Heart right ventricle (tissue), 16 donors: ENCODE results near the gene TVP23A. TPM values are rescaled to one million over a fixed set of nuclear protein-coding genes. Genes with fewer than 3 reads are reported as not detected.

Source experiments
- ATAC-seq, 8 donors: fragments of 200-7000 bp; cut with Tn5 transposase; one replicate each; pipeline ENCODE4 v1.9.1; 2020; ENCODE audit warnings: mild to moderate bottlenecking in 8 of 8, moderate library complexity in 8 of 8, moderate number of reproducible peaks in 1 of 8
- DNase-seq, 2 donors: peaks; one replicate each; pipeline ENCODE4 v3.0.0-alpha.2; 2020
- H3K27ac ChIP-seq, 10 donors: fragments of 200-600 bp; sonication (generic) in 2 of 10; one replicate each; pipeline versions ENCODE4 v1.5.0 to v1.8.0; 2020 to 2022; ENCODE audit warnings: mild to moderate bottlenecking in 3 of 10
- H3K27me3 ChIP-seq, 7 donors: fragments of 200-600 bp; one replicate each; pipeline ENCODE4 v1.8.0; 2021 to 2022; ENCODE audit warnings: mild to moderate bottlenecking in 2 of 7
- H3K36me3 ChIP-seq, 9 donors: fragments of 200-600 bp; sonication (generic) in 1 of 9; one replicate each; pipeline versions ENCODE4 v1.5.0 to v1.8.0; 2020 to 2022; ENCODE audit warnings: mild to moderate bottlenecking in 2 of 9
- H3K4me1 ChIP-seq, 9 donors: fragments of 200-600 bp; sonication (generic) in 1 of 9; one replicate each; pipeline versions ENCODE4 v1.5.0 to v1.8.0; 2020 to 2022; ENCODE audit warnings: mild to moderate bottlenecking in 4 of 9
- H3K4me3 ChIP-seq, 10 donors: fragments of 200-600 bp; sonication (generic) in 2 of 10; one replicate each; pipeline versions ENCODE4 v1.5.0 to v1.8.0; 2020 to 2022; ENCODE audit warnings: mild to moderate bottlenecking in 7 of 10, moderate library complexity in 2 of 10
- H3K9me3 ChIP-seq, 11 donors: fragments of 200-600 bp in 10 of 11; sonication (generic) in 2 of 11; one replicate each; pipeline versions ENCODE4 v1.5.0 to v1.8.0; 2013 to 2022; ENCODE audit warnings: mild to moderate bottlenecking in 2 of 11, control low read depth in 1 of 11, moderate library complexity in 1 of 11
- WGBS, 2 donors: extraction: QIAGEN DNeasy Blood & Tissue Kit; methylation state at CpG; one replicate each; pipeline ENCODE4 v1.1.7; 2013; ENCODE audit warnings: inconsistent platforms in 1 of 2; 5-methylcytosine and 5-hydroxymethylcytosine counted together
- intact Hi-C, 10 donors: fragments of 100-400 bp; cut with DNase I; formaldehyde crosslinking; loops; one replicate each; pipeline versions ENCODE4 v1.11.1 to v1.14.2; 2022
- polyA plus RNA-seq, 2 donors: library from polyadenylated mRNA; stranded (reverse); fragments of 200-250 nt; gene quantifications; one replicate each; pipeline ENCODE4 v1.2.3, GENCODE V29; 2013
- total RNA-seq, 10 donors: library from RNA; stranded (reverse); fragmentation: NEBNext Ultra II Directional in 3 of 10; extraction: Animal tissue kit (Norgen Biotek cat#: 25700) in 3 of 10; gene quantifications; one replicate each; pipeline versions ENCODE4 v1.2.1 to v1.2.4, GENCODE V29; 2021 to 2023
- TF ChIP-seq, protein P1 (sequence below), 9 donors: fragments of 200-600 bp; sonication (generic) in 2 of 9; IDR thresholded peaks; one replicate each; pipeline versions ENCODE4 v1.5.0 to v1.8.0; 2021 to 2022; ENCODE audit warnings: antibody characterized with exemption in 9 of 9, mild to moderate bottlenecking in 5 of 9, moderate library complexity in 1 of 9
- donor health status: Arrhythmogenic right ventricular cardiomyopathy.
- donor health status: ischemic (EF 13 %, LVEDD 7.1; RV severe dilation, severe dysfunction).
- donor health status: healthy with polysubstance abuse.
- donor health status: DM: no; HTN: yes; CAD: no.
- donor health status: DM: no; HTN: no; CAD: no.
- donor health status: ischemic (EF 25% LVEDD 6.9; RV normal size, moderate dysfunction).
- donor health status: ischemic (EF 25% LVEDD 5.7; RV mildly dilated, moderate dysfunction).
- donor health status: healthy.
- donor health status: DM: yes; HTN: yes; CAD: no.
- donor health status: Ischemic cardiomyopathy.
- donor health status: ischemic (EF 35%, LVEDD 5.7; RV mildly dilated, moderate dysfunction).
- donor health status: nonischemic (EF 11% LVEDD 7.7; RV severe dilation, severe dysfunction).
- donor health status: DM: yes; HTN: yes; CAD: no.
- donor health status: PGD.
- donor health status: ischemic (EF 29% LVEDD 5.4; RV normal size, mild dysfunction).
- donor health status: nonischemic (EF 23%, LVEDD 6.1; RV moderate dilation, normal function).

The TVP23A gene
- total and polyA plus RNA-seq, 12 donors, result 0.04 to 0.44 (median 0.18) TPM; not detected in 5

DNA sequence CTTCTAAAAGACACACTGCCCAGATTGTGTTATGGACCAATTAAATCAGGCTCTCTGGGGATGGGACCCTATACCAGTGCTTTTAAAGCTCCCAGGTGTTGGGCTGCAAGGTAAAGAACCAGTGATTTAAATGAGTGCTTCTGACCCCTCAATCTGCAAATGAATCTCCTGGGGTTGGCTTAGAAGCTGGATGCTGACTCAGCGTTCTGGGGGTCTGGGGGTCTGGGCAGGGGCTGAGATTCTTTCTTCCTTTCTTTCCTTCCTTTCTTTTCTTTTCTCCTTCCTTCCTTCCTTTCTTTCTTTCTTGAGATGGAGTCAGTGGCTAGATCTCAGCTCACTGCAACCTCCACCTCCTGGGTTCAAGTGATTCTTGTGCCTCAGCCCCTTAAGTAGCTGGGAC, 2.0 kb upstream of the TVP23A start:
- H3K36me3 ChIP-seq, result no peaks in the 10 kb centered on the region
- peak overlapping the region in 1 of 10 donors; percentile 40 for H3K27ac ChIP-seq
- 50 to 65% methylated on average over 1 of the region's 1 CpG for WGBS, 2 donors
- intact Hi-C loops, result loop anchor here in 1 of 10 donors (10.0 kb wide), 1 partner anchor 66 kb away; no protein-coding TSS in a partner anchor
- TF ChIP-seq, protein P1, sequence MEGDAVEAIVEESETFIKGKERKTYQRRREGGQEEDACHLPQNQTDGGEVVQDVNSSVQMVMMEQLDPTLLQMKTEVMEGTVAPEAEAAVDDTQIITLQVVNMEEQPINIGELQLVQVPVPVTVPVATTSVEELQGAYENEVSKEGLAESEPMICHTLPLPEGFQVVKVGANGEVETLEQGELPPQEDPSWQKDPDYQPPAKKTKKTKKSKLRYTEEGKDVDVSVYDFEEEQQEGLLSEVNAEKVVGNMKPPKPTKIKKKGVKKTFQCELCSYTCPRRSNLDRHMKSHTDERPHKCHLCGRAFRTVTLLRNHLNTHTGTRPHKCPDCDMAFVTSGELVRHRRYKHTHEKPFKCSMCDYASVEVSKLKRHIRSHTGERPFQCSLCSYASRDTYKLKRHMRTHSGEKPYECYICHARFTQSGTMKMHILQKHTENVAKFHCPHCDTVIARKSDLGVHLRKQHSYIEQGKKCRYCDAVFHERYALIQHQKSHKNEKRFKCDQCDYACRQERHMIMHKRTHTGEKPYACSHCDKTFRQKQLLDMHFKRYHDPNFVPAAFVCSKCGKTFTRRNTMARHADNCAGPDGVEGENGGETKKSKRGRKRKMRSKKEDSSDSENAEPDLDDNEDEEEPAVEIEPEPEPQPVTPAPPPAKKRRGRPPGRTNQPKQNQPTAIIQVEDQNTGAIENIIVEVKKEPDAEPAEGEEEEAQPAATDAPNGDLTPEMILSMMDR (IDR thresholded peaks at IDR 0.05), result no peak
- no peak overlapping the region for H3K4me3 ChIP-seq
- H3K9me3 ChIP-seq, result no peaks in the 10 kb centered on the region
- DNase-seq (no peak), ATAC-seq (no peak)
- H3K27me3 ChIP-seq, result peaks cover 0 to 11% (median 0%) of the 10 kb centered on the region in 7 donors
- peaks cover 0 to 12% (median 0%) of the 10 kb centered on the region in 9 donors for H3K4me1 ChIP-seq

DNA sequence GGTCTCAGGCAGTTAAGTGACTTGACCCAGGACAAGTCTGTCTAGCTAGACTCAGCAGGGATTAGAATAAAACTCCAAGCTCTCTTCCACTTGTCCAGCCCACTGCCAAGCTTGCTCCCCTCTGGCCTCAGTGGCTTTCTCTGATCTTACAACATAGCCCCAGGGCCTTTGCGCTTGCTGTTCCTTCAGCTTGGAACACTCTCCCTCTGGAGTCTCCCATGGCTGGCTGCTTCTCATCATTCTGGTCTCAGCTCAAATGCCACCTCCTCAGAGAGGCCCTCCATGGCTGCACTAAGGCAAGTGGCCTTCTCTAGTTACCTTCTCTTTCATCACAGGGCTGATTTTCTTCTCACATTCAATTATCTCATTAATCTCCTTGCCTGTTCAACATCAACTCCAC, 1.1 kb downstream of the TVP23A start:
- H3K4me1 ChIP-seq, result peaks cover 0 to 12% (median 0%) of the 10 kb centered on the region in 9 donors
- 100% methylated on average over 1 of the region's 1 CpG for WGBS, 2 donors

DNA sequence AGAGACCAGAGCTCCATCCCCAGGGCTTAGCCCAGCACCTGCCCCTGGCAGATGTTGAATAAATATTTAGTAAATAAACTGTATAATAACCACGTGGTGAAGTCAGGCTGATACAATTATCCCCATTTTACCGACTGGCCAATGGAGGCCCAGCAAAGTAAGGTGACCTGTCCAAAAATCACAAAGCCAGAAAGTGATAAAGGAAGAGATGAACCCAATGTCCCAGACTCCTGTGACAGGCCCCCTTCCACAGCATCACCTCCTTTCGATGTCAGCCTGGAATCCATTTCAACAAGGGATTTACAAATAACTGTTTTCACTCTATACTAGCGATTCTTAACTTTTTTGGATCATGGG, 5.5 kb downstream of the TVP23A start:
- DNase-seq, result no peak
- peaks cover 0 to 5% (median 0%) of the 10 kb centered on the region in 7 donors for H3K27me3 ChIP-seq
- H3K27ac ChIP-seq, result no peak overlapping the region
- TF ChIP-seq, protein P1 (IDR thresholded peaks at IDR 0.05), result no peak
- no peaks in the 10 kb centered on the region for H3K36me3 ChIP-seq
- no peaks in the 10 kb centered on the region for H3K4me1 ChIP-seq
- intact Hi-C loops, result loop anchor here in 2 of 10 donors (5.0 to 10.0 kb wide), 2 partner anchors 46 to 48 kb away; no protein-coding TSS in a partner anchor
- no peak for ATAC-seq
- no peaks in the 10 kb centered on the region for H3K9me3 ChIP-seq
- H3K4me3 ChIP-seq, result no peak overlapping the region
- 83 to 86% methylated on average over 4 of the region's 4 CpGs for WGBS, 2 donors

More for the DNA sequence above, 1.1 kb downstream of the TVP23A start:
- peak overlapping the region in 1 of 10 donors; percentile 46 for H3K4me3 ChIP-seq
- H3K36me3 ChIP-seq, result no peaks in the 10 kb centered on the region
- DNase-seq, result no peak
- peaks cover 0 to 11% (median 0%) of the 10 kb centered on the region in 7 donors for H3K27me3 ChIP-seq
- H3K27ac ChIP-seq, result no peak overlapping the region
- H3K9me3 ChIP-seq, result no peaks in the 10 kb centered on the region
- intact Hi-C loops, result loop anchor here in 2 of 10 donors (5.0 to 10.0 kb wide), 2 partner anchors 35 to 53 kb away; no protein-coding TSS in a partner anchor
- TF ChIP-seq, protein P1 (IDR thresholded peaks at IDR 0.05), result no peak
- ATAC-seq, result no peak

DNA sequence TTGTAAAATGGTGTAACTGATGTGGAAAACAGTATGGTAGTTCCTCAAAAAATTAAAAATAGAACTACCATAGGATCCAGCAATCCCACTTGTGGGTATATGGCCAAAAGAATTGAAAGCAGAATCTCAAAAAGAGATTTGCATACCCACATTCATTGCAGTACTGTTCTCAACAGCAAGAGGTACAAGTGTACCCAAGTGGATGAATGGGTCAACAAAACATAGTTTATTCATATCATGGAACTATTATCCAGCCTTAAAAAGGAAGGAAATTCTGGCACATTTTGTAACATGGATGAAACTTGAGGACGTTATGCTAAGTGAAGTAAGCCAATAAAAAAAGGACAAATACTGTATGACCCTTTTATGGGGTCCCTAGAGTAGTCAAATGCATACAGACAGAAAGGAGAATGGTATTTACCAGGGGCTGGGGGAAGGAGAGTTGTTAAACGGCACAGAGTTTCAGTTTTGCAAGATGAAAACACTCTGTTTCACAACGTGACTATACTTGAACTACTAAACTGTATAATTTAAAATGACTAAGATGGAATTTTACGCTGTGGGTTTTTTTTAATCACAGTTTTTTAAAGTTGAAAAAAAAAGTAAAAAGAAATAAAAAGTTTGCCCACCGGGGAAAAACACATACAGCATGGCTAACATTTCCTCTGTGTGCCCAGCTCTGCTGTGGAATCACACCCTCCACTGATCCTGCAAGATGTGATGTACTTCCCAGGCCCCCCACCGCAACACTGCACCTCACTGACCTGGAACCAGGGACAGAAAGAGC, 6.1 kb downstream of the TVP23A start:
- ATAC-seq, result peak in 1 of 8 donors; percentile 33
- intact Hi-C loops, result loop anchor here in 2 of 10 donors (5.0 to 10.0 kb wide), 2 partner anchors 45 to 48 kb away; no protein-coding TSS in a partner anchor
- TF ChIP-seq, protein P1 (IDR thresholded peaks at IDR 0.05), result no peak
- no peaks in the 10 kb centered on the region for H3K36me3 ChIP-seq
- WGBS, 2 donors, result 77 to 79% methylated on average over 6 of the region's 6 CpGs
- no peaks in the 10 kb centered on the region for H3K9me3 ChIP-seq
- H3K27me3 ChIP-seq, result no peaks in the 10 kb centered on the region
- no peak overlapping the region for H3K4me3 ChIP-seq
- H3K27ac ChIP-seq, result no peak overlapping the region
- DNase-seq, result no peak
- peaks cover 0 to under 1% (median 0%) of the 10 kb centered on the region in 9 donors for H3K4me1 ChIP-seq
